Neural progenitor cell (in vitro differentiated cells): Measurements from ENCODE around the gene LONRF2.

Experiments
- EZH2 ChIP-seq: fragments of 200-600 bp; sonication (generic); IDR thresholded peaks from 2 replicates; pipeline ENCODE4 v1.6.1; 2017; ENCODE audit warnings: antibody characterized with exemption, mild to moderate bottlenecking, moderate library complexity
- EZH2phosphoT487 ChIP-seq: fragments of 200-600 bp; sonication (generic); IDR thresholded peaks from 2 replicates; pipeline ENCODE4 v1.6.1; 2017; ENCODE audit warnings: antibody characterized with exemption

DNA sequence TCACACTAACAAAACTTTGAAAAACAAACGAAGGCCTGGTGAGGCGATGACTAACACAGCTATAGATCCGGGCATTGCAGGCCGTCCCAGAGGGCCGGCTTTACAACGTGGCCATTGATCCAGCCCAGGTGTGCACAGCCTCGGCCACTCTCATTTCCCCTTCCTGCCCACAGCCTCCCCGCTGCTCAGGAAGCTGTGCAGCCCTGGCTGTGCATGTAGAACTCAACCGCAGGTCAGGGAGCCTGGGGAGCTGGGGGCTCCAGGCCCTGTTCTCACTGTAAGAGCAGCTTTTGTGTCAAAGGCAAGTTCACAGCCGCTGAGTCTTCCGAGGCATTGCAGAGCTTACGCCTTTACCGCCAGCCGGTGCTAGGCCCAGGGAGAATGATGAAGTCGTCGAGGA is 87.2 kb downstream of the LONRF2 start:
- TF ChIP-seq EZH2phosphoT487 = no peak
- no peak for TF ChIP-seq EZH2
